OCI-LY1 (cell line): ENCODE measurements around the gene LIN54.

Experiments used
- CTCF ChIP-seq: fragments of 200-600 bp; sonication (generic), shearing (Covaris generic); IDR thresholded peaks from 2 replicates; pipeline ENCODE4 v1.5.1; 2017; ENCODE audit warnings: mild to moderate bottlenecking, antibody characterized with exemption, low read length, moderate library complexity, mixed read lengths
- EZH2 ChIP-seq: fragments of 200-600 bp; sonication (generic), shearing (Covaris generic); IDR thresholded peaks from 2 replicates; pipeline ENCODE4 v1.8.0; 2017; ENCODE audit warnings: borderline replicate concordance, mixed run types, mild to moderate bottlenecking, antibody characterized with exemption, low read length, moderate library complexity, mixed read lengths

GRCh38 chr4:83010111-83010521, 507 bp downstream of the LIN54 start:
- TF ChIP-seq CTCF (no peak), EZH2 (no peak)
